ENCODE results near the gene SORCS2.

The SORCS2 gene

DNA sequence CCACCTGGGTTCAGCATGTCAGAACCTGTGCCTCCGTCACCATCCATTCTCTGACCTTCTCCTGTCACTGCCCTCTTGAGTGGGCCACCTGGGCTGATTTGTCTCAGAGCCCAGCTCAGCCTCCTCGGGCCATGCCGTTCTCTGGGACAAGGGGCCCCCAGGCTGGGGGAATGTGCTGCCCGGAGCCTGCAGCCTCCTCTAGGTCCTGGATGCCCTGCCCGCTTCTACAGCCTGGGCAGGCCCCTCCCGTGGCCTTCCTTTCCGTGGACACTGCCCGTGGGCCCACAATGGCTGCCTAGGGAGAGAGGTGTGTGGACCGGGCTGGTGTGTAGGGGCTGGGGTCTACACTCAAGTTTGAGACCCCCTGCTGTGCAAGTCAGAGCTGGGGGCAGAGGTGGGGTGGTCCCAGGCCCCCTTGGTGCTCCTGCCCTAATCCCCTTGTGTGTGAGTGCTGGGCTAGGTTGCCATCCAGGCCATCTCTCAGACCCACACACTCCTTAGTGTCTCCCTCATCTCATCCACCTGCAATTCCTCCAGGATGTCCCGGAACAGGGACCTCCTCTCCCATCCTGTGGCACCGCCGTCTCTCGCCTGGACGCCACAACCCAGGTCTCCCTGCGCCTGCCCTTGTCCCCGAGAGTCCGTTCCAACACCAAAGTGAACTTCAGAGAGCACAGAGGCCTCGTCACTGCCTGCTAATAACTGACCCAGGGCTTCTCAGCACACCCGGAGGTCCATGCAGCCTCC, 230.0 kb downstream of the SORCS2 start:
- no peak for FAIRE-seq

DNA sequence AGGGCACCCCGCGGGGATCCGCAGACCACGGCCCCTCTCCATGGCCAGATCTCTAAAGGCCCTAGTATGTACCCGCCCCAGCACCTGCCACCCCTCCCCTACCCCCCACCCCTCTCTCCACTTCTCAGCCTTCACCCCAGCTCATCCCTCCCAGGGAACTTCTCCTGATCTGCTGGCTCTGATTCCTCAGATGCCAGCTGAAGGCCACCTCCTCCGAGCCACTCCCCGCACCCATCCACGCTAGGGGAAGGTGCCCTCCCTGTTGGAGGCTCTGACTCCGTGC, 230.5 kb downstream of the SORCS2 start:
- no peak for FAIRE-seq

DNA sequence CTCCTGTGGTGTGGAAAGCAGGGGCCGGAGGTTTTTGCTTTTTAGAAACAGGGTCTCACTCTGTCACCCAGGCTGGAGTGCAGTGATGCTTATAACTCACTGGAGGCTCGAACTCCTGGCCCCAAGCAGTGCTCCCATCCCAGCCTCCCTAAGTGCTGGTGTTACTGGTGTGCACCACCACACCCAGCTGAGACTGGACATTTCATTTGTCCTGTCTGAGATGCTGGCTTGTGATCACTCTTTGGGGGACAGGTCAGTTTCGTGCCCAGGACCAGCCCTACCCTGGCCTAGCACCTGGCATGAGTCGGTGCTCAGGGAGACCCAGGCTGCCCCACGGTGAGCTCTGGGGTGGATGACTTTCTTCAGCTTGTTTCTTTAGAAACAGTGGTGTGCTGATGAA, 231.1 kb downstream of the SORCS2 start:
- FAIRE-seq = no peak

DNA sequence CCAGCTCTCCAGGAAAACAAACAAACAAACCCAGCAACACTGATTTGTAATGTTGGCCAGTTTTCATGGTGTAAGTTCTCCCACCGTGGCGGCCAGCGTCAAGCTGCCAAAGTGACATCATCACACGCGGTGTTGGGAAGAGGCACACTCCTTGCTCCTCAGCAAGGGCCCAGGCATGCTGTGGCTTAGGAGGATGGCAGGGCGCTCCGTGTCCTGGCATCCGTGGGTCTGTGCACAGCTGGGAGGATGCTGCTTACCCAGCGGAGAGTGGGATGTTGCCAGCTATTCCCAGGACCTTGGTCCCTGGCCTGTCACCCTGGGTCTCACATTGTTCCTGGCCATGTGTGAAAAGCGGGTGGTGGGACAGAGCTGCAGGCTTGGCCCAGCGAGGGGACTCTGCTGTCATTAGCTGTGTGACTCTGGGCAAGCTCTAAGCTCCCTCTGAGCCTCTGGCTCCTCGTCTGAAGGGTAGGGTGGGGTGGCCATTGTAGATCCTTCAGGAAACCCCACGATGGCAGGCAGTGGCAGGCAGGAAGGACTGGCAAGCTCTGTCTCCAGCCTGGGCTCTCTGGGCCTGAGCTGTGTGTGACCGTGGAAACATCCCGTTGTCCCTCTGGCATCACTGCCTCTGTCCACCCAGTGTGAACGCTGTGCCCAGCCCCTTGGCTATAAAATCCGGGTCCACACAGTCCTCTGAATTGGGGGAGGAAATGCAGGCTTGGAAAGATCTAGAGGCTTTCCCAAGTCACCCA, 231.6 kb downstream of the SORCS2 start:
- no peak for FAIRE-seq

DNA sequence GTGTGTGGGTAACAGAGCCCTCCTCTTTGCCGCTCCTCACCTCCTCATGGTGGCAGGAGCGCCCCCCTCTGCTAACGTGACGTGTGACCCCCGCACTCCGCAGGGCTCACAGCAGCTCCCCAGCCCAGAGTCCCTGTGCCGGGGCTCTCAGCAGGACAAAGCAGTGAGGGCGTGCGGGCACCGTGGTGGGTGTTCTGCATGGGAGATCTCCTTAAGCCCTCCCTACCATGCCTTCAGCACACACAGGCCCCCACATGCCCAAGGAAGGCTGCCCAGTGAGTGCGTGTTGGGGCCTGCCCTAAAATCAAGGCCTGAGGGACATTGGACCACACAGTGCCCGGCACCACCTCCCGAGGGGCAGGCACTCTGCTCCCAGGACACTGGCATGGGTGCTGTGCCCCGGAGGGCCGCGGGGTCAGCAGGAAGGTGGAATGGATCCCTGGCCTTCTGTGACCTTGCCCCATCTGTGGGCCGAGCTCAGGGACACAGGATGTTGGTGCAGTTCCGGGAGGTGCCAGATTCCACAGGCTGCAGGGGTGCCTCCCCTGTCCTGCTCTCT, 232.3 kb downstream of the SORCS2 start:
- FAIRE-seq = no peak

DNA sequence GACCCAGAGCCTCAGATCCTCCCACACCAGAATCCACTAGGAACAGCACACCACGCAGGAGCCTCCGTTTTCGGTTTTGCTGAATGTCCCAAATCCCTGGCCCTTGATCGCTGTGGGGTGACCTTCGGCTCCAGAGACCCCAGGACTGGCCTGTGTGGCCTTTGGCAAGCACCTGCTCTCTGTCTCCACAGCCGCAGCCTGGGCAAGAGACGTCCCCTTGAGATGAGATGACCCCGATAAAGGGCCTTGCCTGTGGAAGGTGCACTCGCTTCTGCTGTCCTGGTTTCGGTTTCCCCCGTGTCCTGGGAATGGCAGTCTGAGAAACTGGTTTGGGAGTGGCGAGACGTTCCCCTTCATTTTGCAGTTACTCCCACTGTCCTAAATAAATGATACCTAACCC, 232.8 kb downstream of the SORCS2 start:
- no peak for FAIRE-seq

DNA sequence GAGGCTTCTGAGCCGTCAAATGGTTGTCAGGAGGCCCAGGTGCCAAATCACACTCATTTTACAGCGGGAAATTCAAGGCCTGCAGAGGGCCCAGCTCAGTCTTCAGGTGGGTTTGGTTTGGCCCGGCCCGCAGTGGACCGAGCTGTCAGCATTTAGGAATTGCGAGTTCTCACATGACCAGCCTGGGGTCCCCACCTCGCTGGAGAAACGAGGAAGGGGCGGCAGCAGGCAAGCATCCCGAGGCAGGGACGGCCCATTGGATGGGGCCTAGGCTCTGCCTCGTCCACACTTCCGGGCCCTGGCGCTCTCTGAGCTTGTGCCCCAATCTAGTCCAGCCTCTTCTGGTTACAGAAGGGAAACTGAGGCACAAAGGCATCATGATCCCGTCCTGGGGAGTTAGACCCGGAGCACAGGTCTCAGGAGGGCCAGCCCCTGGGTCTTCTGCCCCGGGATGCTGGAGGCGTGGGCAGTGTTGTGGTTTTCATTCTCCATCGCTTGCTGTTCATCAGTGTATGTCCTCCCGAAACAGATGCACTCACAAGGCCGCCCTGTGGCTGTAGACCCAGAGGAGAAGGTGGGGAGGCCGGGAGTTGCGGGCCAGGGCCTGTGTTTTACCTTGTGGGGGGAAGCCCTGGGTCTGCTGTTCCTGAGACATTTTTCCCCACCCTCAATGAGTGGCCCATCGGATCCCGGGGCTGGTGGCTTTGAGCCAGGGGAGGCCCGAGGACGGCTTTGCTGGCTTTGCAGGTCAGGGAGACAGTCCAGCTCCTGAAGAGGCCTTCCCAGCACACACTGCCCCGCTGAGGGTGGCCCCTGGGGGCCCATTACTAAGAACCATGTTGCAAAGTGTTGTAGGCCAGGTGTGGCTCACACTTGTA, 233.5 kb downstream of the SORCS2 start:
- no peak for FAIRE-seq

DNA sequence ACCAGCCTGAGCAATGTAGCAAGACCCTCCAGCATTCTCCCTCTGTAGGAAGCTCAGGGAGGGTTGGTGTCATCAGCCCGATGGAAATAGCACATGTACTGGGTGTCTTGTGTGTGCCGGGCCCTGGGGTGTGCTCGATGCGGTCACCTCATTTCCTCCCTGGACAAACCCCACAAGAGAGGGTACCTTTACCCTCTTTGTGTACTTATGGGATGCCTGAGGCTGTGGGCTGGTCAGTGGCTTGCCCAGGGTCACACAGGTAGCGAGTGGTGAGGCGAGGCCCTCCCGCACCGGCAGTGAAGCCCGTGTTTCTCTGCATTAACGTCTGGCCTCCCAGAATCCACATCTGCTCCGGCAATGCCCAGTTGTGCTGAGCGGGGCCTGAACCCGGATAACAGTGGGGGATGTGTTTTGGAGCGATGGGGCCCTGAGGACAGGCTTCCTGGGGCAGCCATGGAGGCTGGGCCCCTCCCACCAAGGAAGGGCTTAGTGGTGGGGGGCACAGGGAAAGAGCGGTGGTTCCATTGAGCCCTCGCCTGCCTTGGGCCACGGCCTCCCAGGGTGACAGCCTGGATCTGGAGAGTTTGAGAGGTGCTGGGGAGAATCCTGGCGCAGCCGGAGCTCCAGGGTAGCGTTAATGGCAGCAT, 234.3 kb downstream of the SORCS2 start:
- FAIRE-seq = no peak

DNA sequence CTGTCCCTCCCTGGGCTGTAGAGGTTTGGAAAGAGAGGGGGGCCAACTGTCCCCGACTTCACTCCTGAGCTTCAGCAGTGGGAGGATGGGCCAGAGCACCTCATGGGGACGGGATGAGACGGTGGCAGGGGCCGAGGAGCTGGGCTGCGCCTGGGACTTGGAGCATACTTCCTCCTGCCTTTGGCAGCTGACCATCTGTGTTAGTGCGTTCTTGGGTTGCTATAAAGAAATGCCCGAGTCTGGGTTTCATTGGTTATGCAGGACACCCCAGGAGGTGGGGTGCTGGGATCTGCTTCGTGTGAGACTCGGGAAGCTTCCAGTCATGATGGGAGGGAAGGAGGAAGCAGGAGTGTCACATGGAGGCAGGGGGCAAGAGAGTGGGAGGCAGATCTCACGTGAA, 235.0 kb downstream of the SORCS2 start:
- no peak for FAIRE-seq

DNA sequence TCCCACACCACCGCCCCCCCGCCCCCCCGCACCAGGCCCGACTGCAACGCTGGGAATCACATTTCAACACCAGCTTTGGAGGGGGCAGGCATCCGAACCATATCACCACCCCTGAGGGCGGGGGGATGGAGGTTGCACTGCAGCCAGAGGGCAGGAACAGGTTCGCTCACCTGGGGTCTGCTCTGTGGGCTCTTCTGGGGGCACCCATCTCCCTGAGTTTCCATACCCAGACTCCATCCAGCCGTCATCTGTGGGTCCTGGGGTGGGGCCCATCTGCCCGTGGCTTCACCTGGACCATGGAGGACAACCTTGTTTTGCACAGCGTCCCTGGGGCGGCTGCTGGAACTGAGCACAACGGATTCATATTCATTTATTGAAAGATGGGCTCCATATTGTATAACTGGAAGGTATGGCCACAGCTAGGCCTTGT, 235.5 kb downstream of the SORCS2 start:
- no peak for FAIRE-seq

DNA sequence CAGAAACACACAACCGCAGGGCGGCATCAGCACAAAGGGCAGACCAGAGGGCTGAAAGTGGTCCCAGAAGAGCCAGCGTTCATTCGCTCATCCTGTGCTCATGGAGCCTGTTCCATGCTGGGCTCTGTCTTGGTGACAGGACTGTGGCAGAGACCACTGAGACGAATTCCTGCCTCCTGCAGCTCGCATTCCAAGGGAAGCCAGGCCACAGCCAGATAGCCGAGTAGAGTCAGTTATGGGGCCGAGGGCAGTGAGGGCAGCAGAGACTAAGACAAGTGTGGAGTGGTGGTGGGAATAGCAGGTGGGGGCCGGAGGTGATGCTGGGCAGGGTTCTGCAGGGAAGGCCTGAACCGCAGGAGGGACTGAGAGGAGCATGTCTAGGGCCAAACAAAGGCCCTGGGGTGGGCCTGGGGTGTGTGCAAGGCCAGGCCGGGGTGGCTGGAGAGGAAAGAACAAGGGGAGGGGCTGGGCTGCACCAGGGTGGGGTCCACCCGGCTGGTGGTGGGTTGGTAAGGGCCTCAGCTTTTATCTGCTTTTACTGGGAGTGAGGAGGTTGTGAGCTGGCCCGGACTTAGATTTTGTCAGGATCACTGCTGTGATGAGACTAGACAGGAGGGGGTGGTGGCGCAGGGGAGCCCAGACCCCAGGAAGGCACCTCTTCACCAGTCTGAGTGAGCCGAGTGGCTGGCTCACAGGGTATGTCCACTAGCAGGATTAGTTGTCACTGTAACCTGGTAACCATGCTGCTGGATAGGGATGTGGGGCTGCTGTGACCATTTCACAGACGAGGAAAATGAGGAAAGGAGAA, 236.1 kb downstream of the SORCS2 start:
- FAIRE-seq = no peak

DNA sequence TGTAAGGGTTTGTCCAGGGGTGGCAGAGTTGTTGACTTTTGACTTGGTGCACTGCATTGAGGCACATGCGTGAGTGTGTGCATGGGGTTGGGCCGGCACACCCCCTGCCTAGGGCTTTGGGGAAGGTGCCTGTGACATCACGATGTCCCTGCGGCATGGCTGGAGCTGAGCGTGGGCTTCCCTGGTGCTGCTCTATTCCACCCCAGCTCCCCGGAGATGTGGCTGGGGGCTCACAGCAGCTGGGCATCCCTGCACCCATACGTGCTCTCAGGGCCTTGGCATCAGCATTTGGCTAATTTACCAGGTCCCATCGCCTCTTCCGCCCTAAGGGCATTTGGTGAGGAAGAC, 236.7 kb downstream of the SORCS2 start:
- no peak for FAIRE-seq

DNA sequence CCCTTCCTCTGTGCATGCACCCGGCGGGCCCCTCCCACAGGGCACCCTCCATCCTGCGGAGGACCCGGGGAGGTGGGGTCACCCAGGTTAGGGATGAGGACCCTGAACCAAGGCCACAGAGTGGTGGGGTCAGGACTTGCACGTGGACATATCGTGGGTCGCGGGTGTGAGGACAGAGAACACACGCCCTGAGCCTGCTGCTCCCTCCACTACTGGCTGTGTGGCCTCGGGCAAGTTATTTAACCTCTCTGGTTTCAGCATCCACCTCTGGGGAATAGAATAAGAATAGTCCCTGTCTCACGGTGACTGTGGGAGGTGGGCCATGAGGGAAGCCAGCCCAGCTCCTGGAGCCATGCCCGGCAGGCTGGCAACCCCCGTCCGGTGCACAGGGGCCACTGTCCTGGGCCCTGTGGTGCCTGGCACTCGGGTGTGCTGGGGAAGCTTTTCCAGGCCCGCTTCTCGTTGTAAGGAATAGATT, 237.3 kb downstream of the SORCS2 start:
- no peak for FAIRE-seq

DNA sequence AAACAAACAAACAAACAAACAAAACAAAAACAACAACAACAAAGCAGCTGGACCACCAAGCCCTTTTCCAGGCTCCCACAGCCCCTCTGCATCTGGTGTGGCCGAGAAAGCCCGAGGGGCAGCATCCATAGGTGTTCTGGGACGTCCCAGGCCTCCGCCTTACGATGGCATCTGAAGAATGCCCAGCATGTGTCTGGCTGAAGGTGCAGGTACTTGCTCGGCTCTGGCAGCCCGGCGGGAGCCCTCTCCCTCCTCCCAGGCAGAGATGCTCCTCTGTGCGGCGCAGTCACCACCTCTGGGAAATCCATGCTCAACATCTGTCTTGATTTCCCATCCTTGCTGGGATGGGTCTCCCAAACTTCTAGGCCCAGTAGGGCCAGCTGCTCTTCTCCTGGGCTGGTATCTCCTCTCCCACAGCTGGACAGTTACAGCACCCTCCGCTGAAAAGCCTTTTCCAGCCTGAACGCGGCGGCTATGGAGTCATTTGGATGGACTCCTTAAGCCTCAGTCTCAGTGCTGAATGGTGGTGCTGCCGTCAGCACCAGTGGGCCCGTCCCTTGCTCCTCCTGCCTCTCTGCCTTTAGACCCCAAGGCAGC, 238.1 kb downstream of the SORCS2 start:
- no peak for FAIRE-seq

DNA sequence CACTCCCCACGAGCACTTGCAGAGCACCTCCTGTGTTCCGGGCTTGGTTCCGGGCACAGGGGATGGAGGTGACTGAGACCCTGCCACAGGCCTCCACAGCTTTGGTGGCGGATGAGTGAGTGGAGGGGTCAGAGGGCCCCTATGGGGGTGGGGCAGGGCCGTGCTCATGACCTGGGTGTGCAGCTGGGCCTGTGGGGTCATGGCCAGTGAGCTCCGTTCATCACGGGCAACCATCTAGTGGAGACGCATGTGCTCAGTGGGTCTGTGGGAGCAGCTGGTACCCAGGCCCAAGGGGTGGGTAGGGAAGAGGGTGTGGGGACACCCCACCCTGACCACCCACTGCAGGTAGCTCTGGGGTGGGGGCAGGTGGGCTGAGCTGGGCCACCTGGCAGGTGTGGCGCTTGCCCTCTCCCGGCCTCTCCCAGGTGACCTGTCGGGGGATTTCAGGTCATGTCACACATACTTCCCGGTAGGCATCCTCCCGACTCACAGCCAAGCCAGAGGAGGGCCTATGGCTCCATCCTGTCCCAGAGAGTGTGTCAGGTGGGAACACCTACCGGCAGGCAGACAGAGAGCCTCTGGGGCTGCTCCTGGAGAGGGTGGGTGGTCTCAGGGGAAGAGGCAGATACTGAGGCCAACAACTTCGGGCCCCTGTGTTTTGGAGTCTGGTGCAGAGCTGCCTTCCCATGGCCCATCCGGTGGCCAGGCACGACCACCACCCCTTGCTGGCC, 238.8 kb downstream of the SORCS2 start:
- FAIRE-seq = no peak

DNA sequence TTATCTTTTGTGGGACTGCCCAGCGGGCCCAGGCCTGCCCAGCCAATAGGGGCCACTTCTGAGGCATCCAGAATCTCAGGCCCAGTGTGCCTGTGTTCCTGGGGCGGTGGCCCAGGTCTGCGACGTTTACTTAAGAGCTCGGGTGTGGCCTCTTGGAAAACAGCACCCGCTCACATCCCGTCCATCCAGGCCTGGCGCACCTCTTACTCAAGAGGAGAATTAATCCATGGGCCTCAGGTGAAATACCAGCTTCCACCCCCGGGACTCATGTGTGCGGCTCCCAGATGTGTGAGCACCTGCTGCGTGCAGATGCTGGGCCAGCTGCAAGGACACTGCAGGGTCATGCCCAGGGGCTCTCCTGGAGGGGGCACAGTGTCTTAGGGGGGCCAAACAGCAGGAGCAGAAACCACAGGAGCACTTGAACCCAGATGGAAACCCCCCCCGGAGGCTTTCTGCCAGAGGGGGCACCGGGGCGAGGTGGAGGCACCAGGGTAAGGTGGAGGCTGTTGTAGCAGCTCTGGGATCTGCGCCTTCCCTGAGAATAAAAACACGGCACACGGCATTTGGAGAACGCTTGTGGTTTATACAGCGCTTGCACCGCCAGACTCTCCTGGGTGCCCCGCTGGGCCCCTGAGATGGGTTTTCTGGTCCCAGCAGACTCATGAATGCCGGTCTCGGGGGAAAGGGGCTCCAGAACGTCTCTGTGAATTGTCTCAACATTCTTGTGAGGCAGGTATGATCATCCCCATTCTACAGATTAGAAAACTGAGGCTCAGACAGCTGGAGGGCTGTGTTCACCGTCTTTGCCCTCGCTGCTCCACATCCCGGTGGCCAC, 239.6 kb downstream of the SORCS2 start:
- FAIRE-seq = no peak

DNA sequence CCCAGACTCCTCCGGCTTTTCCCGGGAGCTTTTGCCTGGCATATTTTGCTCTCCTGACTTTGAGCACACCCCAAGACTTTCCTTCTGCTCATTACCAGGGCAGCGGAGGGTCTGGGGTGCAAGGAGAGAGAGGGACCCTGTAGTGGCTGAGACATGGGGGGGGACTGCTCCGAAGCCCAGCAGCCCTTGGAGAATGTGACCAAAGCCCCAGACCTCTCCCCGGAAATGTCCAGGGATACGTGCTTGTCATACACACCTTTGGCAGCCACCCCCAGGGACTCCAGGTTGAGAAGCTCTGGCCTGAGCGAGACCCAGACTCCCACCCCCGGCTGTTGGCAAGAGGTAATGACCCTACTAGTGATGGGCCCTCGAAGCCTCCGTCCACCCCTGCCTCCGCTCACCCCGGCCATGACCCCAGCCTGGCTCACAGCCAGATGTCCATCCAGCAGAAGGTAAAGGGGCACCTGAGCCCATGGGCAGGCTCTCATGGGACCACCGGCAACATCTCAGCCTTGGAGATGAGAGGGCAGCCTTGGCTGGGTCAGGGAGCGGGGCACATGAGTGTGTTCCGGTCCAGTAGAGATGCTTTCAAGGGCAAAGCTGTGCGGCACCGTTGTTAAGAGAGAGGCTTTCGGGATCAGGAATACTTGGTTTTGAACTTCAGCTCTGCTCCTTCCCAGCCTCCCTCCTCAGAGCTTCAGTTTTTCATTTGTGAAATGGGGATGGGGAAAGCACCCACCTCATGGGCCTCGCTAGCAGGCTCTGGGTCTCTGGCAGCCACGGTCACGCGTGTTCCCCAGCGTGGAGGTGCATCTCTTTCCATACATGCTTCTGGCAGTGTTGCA, 240.4 kb downstream of the SORCS2 start:
- no peak for FAIRE-seq

DNA sequence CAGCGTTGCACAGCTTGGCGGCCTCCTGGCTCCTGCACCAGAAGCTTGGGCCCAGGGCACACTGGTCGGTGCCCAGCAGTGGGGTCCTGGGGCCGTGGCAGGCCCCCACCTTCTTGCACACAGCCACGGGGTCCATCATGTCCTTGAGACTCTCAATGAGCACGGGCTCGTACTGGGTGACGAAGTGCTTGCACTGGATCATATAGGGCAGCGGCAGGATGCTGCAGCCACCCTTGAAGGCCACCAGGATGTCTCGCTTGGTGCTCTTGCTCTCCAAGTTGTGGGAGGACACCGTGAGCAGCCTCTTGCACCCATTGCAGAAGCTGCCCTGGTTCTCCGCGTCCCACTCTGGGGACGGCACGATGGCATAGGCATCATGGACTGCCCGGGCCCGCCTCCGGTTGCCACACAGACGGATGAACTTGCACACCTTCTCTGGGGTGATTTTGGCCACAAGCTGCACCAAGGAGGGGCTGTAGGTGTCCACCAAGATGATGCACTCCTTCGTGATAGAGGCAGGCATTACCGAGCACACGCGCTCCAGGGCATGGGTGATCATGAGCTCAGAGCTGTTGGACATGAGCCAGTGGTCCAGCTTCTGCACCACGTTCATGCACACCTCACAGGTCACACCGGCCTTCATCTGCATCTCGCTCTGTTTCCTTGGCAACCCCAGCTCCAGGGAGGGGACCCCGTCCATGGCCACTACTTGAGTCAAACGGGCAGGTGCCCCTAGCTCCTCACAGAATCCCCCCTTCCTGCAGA, 241.2 kb downstream of the SORCS2 start:
- FAIRE-seq = no peak
